ENCODE measurements around the gene SPDYE8.
"Not testable (repeated sequence)": the region's sequence is repeated elsewhere in the genome, so short reads cannot be mapped to it uniquely, and the experiment has no call there.

SPDYE8 gene, protein sequence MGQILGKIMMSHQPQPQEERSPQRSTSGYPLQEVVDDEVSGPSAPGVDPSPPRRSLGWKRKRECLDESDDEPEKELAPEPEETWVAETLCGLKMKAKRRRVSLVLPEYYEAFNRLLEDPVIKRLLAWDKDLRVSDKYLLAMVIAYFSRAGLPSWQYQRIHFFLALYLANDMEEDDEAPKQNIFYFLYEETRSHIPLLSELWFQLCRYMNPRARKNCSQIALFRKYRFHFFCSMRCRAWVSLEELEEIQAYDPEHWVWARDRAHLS

DNA sequence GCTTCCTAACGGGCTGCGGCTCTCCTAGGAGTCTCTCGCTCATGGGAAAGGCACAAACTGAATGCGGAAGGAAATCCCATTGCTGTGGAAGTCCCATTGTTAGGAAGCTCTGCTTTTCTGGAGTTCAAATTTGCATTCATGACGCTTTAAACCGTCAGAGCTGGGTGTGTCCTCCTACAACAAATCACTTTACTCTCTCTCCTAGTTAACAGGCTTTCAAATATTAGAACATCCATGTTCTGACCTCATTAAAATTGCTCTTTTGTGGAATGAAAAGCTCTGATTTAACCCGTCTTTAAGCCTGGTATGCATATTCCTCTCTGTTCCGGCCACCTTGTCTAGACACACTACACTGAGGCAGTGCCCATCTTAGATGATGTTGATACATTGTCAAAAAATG is at the start of gene SPDYE8:
Gene SPDYE8, minus strand, starts transcription at position 101 of the 400 bp plus-strand sequence. CDS start 1,800 bp downstream, outside the sequence.
- DNase-seq (ENCODE audit: low read depth): not testable (repeated sequence)

DNA sequence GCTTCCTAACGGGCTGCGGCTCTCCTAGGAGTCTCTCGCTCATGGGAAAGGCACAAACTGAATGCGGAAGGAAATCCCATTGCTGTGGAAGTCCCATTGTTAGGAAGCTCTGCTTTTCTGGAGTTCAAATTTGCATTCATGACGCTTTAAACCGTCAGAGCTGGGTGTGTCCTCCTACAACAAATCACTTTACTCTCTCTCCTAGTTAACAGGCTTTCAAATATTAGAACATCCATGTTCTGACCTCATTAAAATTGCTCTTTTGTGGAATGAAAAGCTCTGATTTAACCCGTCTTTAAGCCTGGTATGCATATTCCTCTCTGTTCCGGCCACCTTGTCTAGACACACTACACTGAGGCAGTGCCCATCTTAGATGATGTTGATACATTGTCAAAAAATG is 28.2 kb upstream of the SPDYE8 start, which contains the start of gene SPDYE11:
Gene SPDYE11, minus strand, starts transcription at position 101 of the 400 bp plus-strand sequence. CDS start 1,800 bp downstream, outside the sequence.
- not testable (repeated sequence) for DNase-seq (ENCODE audit: low read depth)

DNA sequence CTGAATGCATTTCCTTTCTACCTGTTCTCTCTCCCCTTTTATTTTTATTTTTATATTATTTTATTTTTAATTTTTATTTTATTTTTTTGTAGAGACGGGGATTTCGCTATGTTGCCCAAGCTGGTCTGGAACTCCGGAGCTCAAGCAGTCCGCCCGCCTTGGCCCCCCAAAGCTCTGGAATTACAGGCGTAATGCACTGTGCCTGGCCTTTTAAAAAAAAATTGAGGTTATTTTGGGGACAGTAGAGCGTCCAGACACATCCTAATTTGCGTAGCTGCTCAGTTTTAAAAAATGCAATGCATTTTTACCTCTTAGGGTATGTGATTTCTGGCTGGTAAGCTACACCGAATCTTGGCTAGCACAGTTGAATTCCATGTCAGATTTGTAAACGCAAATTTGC is 23.1 kb downstream of the SPDYE8 start:
- not testable (repeated sequence) for DNase-seq (ENCODE audit: low read depth)

DNA sequence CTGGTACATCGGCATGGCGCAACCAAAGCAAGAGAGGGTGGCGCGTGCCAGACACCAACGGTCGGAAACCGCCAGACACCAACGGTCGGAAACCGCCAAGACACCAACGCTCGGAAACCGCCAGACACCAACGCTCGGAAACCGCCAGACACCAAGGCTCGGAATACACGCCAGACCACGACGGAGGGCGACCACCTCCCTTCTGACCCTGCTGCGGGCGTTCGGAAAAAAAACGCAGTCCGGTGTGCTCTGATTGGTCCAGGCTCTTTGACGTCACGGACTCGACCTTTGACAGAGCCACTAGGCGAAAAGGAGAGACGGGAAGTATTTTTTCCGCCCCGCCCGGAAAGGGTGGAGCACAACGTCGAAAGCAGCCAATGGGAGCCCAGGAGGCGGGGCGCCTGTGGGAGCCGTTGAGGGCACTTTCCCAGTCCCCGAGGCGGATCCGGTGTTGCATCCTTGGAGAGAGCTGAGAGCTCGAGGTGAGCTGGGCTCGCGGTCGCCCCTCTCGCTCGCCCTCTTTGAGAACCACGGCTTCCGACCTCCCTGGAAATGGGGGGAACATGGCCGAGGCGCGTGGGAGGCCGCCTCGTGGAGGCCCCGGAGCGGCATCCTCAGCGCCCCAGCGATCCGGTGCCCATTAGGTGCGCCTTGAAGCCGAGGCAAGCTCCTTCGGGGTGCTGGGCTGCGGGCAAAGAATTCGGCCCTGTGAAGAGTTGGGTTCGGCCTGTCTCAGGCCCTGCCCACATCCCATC is 23.7 kb downstream of the SPDYE8 start:
- peak; percentile 84 for DNase-seq (ENCODE audit: low read depth)

DNA sequence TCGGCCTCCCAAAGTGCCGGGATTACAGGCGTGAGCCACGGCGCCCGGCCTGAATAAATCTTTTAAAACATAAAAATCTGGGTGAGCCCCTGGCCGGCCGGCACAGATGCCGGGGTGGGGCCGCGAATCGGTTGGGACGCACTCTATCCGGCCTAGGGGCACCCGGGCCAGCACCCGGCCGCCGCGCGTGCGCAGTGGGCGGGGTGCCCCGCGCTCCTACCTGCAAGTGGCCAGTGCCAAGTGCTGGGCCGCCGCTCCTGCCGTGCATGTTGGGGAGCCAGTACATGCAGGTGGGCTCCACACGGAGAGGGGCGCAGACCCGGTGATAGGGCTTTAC is 24.2 kb downstream of the SPDYE8 start:
- DNase-seq (ENCODE audit: low read depth): peak; percentile 57

DNA sequence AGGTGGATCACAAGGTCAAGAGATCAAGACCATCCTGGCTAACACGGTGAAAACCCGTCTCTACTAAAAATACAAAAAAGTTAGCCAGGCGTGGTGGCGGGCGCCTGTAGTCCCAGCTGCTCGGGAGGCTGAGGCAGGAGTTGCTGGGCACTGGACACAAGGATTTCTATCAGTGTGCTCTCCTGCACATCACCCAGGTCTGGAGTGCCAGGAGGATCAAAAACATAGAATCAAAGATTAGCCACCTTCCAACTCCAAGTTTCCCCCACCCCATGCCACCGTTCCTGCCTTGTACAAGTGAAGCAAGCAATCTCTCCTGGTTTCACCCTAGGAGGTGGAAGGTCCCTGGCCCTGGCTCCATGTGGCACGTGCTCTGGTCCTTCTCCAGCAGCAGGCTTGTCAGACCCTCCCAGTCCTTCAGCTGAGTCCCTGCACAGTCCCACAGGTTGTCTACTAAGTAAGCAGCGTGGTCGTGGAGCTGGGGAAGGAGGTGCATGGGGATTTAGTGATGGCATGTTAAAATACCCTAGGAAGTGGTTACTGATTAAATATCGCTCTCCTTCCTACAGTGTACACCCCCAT is 31.6 kb downstream of the SPDYE8 start:
- not testable (repeated sequence) for DNase-seq (ENCODE audit: low read depth)

DNA sequence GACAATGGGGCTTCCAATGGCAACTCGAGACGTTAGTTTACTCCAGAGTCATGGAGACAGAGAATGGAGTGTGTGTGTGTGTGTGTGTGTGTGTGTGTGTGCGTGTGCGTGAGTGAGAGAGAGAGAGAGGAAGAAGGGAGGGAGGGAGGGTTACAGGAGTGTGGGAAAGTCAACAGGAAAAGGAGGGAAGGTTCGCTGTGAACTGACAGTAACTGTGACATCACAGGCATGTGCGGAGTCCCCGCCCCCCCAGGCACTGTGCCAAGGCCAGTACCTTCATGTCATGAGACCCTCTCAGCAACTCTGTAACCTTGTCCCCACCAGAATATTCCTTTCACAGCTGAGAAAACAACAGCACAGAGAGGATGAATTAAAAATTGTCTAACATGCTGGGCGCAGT is 32.1 kb downstream of the SPDYE8 start:
- not testable (repeated sequence) for DNase-seq (ENCODE audit: low read depth)

DNA sequence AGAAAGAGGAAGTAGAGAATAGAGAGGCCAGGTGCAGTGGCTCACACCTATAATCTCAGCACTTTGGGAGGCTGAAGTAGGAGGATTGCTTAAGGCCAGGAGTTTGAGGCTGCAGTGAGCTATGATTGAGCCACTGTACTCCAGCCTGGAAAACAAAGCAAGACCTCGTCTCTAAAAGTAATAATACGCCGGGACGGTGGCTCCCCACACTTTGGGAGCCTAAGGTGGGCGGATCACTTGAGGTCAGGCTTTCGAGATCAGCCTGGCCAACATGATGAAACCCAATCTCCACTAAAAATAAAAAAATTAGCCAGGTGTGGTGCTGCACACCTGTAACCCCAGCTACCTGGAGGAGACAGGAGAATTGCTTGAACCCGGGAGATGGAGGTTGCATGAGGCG is 34.1 kb downstream of the SPDYE8 start:
- not testable (repeated sequence) for DNase-seq (ENCODE audit: low read depth)

DNA sequence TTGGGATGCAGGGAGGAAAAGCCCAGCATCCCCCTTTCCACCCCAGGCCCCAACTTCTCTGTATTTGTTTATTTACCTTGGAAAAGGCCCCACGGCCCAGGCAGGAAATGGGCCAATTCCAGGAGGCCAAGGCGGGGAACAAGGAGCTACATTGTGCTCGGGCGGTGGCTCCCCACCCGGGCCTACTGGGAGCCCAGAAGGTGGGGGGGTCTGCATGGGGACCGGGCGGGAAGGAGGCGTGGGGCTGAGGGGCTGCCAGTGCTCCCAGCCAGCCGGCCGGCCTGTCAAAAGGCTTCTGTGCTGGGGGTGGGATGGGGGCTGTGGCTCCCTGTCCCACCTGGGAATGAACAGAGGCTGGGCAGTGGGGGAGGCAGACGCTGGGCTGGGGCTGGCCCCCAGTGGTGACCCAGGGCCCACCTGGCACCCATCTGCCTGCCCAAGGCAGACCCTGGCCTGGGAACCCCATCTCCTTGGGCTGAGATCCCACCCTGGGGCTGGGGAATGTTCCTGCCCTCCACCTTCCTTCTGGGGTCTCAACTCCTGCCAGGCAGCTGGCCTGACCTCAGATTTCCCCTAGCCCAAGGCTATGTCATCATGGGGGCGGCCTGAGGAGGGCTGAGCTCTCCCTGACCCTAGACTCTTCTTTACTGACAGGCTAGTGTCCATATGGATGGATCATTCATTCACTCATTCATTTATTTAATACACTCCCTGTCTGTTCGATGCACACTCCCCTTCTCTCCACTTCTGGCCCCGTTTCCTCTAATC is 39.2 kb downstream of the SPDYE8 start:
- DNase-seq (ENCODE audit: low read depth): not testable (repeated sequence)

DNA sequence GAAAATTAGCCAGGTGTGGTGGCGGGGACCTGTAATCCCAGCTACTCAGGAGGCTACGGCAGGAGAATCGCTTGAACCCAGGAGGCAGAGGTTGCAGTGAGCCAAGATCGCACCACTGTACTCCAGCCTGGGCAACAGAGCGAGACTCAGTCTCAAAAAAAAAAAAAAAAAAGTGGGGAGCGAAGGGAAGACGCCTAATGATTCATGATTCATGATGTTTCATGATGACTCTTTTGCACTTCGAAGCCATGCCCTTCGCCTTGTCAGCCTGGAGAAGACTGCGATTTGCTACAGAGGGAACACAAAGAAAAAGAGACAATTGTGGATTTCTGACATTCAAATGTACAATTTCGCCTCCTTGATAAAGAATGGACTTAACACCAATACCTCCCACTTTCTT is 47.5 kb downstream of the SPDYE8 start:
- DNase-seq (ENCODE audit: low read depth): not testable (repeated sequence)

DNA sequence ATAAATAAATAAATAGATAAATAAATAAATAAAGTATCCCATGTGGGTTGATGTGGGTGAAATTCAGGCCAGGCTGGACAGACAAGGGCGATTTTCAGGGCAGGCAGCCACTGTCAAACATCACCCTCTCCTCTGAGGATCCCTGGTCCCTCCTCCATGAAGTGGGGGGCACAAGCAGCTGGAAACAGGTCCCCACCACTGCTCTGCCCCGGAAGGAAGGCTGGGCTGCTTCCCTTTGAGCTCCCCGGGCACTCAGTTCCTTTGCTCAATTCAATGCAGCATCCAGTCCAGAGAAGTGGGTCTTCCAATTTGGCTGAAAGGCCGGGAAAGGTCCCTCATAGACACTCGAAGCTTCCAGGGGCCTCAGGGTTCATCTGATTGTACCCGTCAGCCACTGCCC is 49.2 kb downstream of the SPDYE8 start:
- DNase-seq (ENCODE audit: low read depth): not testable (repeated sequence)

DNA sequence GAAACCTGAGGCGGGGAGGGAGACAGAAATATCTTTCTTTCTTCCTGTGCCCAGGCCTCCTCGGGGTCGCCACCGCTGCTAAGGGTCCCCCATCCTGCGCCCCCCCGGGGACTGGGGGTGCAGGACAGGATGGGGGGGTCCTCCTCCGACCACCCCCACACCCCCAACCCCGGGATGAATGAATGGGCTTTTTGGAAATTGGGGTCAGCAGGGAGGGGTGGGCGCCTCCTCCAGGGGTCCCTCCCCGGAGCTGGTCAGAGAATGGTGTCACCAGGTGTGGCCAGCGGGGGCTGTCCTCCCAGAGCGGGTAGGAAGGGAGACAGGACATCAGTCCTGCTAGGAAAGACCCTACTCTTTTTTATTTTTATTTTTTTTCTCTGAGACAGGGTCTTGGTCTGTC is 53.1 kb downstream of the SPDYE8 start:
- DNase-seq (ENCODE audit: low read depth): not testable (repeated sequence)

DNA sequence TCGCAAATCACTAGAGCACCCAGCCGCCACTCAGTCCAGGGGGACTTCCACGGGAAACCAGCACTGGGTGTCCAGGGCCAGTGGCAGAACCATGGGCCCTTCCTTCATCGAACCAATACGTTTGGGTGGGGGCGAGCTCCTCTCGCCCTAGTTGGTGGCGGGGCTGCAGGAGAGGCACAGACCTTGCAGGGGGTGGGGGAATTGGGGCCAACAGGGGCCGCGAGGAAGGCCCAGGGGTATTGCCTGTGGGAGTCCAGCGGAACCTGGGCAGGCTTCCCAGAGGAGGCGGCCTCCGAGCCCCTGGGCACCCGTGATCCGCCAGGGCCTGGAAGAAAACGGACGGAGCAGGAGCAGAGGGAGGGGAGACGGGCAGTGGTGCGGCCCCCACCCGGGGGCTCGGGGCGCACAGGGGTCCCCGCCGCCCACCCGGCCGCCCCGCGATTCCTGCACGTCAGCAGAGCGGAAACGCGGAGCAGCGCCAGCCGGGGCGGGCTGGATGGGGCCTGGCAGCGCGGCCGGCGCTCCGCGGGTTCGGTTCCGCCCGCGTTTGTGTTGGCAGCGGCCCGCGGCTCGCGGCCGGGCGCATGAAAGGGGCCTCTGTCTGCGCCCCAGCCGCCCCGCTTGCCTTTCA is 53.8 kb downstream of the SPDYE8 start:
- DNase-seq (ENCODE audit: low read depth): not testable (repeated sequence)

DNA sequence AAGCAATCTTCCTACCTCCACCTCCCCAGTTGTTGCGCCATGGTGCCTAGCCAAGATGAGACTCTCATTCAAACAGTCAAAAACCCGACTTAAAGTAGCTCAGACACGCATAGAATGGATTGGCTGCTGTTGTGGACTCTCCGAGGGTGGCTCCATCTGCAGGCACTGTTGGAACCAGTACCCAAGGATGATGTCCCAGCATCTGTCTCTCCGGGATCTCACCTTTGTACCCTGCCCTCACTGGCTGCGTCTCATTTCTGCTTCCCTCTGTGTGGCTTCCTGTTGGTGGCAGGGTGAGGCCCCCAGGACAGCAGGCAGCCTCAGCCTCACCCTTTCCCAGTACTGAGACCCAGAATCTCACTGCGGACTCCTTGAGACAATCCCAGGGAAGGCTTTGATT is 54.8 kb downstream of the SPDYE8 start:
- DNase-seq (ENCODE audit: low read depth): not testable (repeated sequence)

DNA sequence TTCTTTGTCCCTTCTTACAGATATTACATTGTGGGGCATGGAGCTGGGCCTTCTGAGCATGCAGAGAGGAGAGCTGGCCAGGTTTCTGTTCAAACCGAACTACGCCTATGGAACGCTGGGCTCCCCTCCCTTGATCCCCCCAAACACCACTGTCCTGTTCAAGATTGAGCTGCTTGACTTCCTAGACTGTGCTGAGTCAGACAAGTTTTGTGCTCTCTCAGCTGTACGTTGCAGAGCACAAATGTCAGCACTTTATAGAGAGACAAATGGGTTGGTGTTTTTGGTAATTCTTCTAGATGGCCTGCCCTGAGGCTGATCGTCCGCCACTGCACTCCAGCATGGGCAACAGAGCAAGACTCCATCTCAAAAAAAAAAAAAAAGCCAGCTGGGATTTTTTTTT is 58.1 kb downstream of the SPDYE8 start:
- not testable (repeated sequence) for DNase-seq (ENCODE audit: low read depth)

Measured in stimulated activated CD8-positive, alpha-beta memory T cell treated with anti-CD3 and anti-CD28 coated beads, Interleukin-4, amount 100 ng/mL, for 24 hours (primary cell).